GM19455 (cell line): Measurements from ENCODE around the gene TXNDC8.
A peak's percentile ranks its signal among the peaks of the same experiment; 100 is the strongest.
"Not testable (repeated sequence)": the region's sequence is repeated elsewhere in the genome, so short reads cannot be mapped to it uniquely, and the experiment has no call there.

Source experiments
- ATAC-seq: cut with Tn5 transposase; IDR thresholded peaks from one replicate; pipeline ENCODE4 v1.9.1; 2021; ENCODE audit not compliant: unreplicated experiment

The TXNDC8 gene

GRCh38 chr9:110337727-110338126 is at the start of gene TXNDC8:
Gene TXNDC8, minus strand, starts transcription at chr9:110337863.
- no peak for ATAC-seq

DNA sequence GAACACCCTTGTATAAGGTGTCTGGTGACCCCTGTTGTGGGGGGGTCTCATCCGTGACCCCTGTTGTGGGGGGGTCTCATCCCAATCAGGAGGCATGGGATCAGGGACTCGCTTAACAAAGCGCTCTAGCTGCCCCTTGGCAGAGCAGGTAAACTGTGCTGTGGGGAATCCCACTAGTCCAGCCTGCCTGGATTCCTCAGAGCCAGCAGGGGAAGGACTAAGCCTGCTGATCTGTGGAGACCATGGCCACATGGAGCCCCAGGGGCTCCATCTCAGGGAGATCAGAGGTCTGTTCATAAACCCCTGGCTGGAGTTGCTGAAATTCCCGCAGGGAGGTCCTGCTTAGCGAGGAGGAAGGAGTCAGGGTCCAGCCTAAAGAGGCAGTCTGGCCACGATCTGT is 45.8 kb upstream of the TXNDC8 start:
- no peak for ATAC-seq

DNA sequence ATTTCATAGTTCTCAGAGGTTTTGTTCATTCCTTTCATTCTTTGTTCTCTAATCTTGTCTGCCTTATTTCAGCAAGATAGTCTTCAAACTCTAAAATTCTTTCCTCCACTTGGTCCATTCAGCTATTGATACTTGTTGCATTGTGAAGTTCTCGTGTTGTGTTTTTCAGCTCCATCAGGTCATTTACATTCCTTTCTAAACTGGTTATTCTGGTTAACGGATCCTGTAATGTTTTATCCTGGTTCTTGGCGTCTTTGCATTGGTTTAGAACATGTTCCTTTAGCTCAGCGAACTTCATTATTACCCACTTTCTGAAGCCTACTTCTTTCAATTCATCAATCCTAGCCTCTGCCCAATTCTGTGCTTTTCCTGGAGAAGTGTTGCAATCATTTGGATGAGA is 45.1 kb upstream of the TXNDC8 start:
- no peak for ATAC-seq

DNA sequence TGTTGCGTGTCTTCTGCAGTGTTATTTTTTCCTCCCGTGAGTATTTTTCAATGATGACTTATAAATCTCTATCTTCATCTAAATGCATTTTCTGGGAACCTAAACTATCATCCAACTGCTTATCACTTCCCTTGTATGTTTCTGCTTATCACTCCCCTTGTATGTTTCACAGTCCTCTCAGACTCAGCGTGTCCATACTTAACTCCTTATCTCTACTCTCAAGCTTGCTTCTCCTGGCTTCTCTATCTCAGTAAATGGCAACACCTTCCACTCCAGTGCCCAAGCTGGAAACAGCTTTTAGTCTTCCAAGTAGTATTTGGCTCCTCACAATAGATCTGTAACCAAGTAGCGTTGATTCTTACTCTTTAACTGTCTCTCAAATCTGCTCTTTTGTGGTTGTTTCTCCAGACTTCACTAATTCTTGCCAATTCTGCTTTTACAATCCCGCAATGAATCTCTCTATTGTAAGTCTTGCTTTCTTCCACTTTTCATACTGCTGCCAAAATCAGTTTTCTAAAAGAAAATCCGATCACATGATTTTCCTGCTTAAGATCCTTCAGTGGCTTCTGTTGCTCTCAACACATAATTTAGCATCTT is 33.8 kb upstream of the TXNDC8 start:
- no peak for ATAC-seq

DNA sequence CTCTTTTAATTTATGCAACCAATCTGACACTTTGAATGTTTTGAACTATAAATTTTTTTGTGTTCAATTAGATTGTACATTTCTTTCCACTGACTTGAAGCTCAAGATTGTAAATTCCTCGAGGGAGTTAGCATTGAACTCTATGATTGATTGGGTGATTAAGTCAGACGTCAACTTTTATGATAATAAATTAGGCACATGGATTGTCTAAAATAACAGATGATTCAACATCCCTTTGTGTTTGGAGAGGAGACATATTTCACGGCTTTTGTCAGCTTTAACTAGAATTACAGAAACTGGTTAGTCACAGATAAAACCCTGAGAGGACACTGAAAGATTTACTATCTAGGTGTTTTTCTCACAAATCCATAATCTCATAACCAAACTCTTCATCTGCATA is 32.7 kb upstream of the TXNDC8 start:
- ATAC-seq, result no peak

GRCh38 chr9:110364451-110364850 is 26.8 kb upstream of the TXNDC8 start:
- ATAC-seq, result no peak

DNA sequence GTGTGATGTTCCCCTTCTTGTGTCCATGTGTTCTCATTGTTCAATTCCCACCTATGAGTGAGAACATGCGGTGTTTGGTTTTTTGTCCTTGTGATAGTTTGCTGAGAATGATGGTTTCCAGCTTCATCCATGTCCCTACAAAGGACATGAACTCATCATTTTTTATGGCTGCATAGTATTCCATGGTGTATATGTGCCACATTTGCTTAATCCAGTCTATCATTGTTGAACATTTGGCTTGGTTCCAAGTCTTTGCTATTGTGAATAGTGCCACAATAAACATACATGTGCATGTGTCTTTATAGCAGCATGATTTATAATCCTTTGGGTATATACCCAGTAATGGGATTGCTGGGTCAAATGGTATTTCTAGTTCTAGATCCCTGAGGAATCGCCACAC is 21.3 kb upstream of the TXNDC8 start:
- ATAC-seq, result not testable (repeated sequence)

DNA sequence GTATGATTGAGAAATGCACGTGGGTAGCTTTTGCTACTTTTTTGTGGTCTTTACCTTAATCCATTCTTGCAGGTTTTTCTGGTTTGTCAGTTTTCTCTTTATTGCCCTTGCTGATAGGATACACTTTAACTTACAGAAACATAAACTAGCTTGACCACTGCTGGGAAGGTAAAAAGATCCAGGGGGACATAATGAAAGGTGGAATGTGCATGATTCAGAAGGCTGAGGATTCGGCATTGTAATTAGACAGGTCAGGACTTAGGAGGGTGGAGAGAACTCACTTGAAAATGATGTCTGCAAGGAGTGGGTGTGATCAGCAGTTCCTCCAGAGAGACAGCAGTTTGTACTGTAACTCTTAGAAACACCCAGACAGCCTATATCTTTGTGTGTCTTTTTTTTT is 19.8 kb upstream of the TXNDC8 start:
- ATAC-seq, result no peak

DNA sequence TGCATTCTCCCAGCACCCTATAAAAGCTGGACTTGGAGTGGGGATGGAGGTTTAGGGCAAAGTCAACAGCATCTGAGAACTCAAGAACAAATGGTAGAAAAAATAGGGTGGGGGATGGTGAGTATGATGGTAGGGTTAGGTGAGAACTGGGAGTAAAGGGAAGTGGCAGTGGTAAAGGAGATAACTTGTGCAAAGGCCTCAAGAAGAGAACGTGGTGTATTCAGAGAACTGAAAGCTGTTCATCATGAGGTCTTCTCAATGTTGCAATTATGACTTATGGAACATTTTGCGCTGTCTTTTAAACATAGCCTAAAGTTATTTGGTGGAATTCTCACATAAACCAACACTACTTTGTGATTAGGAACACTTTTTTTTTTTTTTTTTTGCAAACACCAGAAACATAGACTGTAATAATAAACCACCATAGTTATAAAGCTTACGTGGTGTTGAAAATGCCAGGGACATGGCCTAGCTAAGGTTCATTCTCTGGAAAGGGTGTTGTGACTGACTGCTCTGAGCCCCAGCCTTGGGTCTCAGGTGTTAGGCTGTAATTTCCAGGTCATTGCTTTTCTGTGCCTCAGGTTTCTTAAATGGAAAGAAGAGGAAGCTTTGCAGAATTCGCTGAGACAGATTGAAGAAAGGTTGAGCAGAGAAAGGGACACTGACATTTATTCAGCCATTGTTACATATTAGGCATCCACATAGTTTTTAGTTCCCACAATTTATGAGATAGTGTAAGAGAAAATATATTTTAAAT is 19.2 kb upstream of the TXNDC8 start:
- no peak for ATAC-seq

DNA sequence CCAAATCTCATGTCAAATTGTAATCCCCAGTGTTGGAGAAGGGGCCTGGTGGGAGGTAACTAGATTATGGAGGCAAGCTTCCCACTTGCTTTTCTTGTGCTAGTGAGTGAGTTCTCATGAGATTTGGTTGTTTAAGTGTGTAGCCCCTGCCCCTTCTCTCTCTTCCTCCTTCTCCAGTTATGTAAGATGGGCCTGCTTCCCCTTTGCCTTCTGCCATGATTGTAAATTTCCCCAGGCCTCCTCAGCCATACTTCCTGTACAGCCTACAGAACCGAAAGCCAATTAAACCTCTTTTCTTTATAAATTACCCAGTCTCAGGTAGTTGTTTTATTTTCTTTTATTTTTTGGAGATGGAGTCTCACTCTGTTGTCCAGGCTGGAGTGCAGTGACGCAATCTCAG is 18.2 kb upstream of the TXNDC8 start:
- no peak for ATAC-seq

- no peak for ATAC-seq
Observed at GRCh38 chr9:110351009-110351467, 13.4 kb upstream of the TXNDC8 start.

- no peak for ATAC-seq
Observed at GRCh38 chr9:110346325-110346724, 8.7 kb upstream of the TXNDC8 start.

GRCh38 chr9:110344821-110345220 is 7.2 kb upstream of the TXNDC8 start:
- ATAC-seq, result no peak

GRCh38 chr9:110343551-110343950 is 5.9 kb upstream of the TXNDC8 start:
- ATAC-seq, result no peak

- no peak for ATAC-seq
Observed at GRCh38 chr9:110340306-110340705, 2.6 kb upstream of the TXNDC8 start.

DNA sequence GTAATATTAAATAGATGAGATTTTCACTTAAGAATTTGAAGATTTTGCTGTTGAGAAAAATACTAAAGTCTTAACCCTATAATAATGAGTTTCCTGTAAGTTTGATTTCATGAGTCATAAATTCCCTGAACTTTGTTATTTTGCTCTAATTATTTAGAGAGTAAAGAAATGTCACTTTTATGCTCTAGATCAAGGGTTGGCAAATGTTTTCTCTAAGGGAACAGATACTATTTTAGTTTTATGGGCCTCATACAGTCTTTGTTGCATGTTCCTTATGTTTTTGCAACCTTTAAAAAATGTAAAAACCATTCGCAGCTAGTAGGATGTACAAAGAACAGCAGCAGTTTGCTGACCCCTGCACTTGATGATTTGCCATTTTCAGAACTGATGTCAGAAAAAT is 480 bp upstream of the TXNDC8 start:
- no peak for ATAC-seq

DNA sequence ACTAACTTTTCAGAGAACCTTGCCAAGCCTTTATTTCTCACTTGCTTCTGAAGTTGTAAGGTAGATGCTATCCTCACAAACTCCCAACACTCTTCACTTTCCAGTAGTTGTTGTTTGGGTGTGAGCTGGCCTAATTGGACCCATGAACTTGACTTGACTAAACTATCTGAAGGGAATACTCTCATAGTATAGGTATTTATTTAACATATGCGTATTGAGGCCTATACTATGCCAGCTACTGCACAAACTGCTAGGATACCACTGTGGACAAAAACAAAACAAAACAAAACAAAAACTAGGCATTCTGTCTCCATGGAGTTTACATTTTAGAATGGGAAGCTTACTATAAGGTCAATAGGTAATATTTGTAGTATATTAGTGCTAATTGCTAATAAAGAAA is 1.3 kb downstream of the TXNDC8 start:
- no peak for ATAC-seq

DNA sequence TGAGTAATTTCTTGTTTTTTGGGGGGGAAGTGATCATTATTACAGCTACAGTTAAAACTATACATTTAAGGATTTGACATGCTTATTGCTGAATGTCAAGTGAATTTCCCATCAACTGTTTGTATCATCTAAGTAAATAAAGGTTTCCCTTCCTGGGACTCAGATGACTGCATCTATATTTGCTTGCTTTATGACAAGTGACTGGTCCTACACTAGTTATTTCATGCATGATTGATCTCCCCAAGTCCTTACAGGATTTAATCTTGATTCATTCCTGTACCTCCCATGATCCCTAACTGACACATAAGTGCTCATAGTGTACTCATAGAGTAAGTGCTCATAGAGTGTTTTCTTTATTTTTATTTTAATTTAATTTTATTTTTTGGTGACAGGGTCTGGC is 2.8 kb downstream of the TXNDC8 start:
- ATAC-seq, result peak; percentile 11

- ATAC-seq, result peak; percentile 74
Observed at GRCh38 chr9:110334183-110334582, 3.5 kb downstream of the TXNDC8 start.

DNA sequence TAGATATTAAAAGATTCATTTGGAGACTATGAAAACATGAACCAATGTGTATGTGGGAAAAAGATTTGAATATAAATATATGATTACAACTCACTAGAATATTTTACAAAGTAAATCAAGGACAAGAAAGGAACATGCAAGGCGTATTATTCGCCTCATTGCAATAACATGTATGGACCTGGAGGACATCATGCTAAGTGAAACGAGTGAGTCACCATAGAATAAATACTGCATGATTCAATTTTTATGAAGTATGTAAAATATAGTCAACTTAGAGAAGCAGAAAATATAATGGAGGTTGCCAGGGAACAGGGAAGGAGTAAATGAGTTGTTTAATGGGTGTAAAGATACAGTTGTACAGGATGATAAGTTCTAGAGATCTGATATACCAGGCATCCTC is 4.9 kb downstream of the TXNDC8 start:
- ATAC-seq, result no peak

DNA sequence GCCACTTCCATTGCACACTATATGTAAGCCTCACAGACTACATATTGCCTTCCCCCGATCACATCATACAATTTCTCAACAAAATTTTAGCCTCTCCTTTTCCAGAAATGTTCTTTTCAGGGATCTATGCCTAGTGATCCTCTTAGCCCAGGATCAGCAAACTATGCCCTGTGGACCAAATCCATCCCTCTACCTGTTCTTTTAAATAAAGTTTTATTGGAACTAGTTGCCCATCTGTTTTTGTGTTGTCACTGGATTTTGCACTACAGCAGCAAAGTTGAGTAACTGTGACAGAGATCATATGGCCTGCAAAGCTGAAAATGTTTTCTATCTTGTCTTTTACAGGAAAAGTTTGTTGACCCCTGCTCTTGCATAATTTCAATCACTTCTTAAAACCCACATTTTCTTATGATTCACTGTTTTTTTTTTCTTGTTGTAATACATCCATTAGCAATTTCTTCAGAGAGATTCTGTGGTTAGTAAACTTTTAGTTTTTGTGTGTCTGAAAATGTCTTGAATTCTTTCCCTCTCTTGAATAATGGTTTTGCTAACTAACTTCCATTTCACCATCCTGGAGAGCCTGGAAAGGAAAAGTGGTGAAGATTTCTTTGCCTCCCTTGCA is 7.1 kb downstream of the TXNDC8 start:
- ATAC-seq, result no peak

GRCh38 chr9:110329639-110330230 is 7.9 kb downstream of the TXNDC8 start:
- no peak for ATAC-seq
